Adipose tissue (tissue), 3 donors: Measurements from ENCODE around the gene TEF. TPM values are rescaled to one million over a fixed set of nuclear protein-coding genes. Genes with fewer than 3 reads are reported as not detected.
A peak's percentile ranks its signal among the peaks of the same experiment; 100 is the strongest.
"Not testable (repeated sequence)": the region's sequence is repeated elsewhere in the genome, so short reads cannot be mapped to it uniquely, and the experiment has no call there.

Experiments used
- H3K27ac ChIP-seq: one replicate; pipeline ENCODE4 v1.5.1; 2013; ENCODE audit warnings: low read depth, low read length
- WGBS, 3 donors: extraction: QIAGEN DNeasy Blood & Tissue Kit; methylation state at CpG; one replicate each; pipeline ENCODE4 v1.1.7; 2013; 5-methylcytosine and 5-hydroxymethylcytosine counted together
- polyA plus RNA-seq, 3 donors: library from polyadenylated mRNA; stranded (reverse); fragments of 200-250 nt; gene quantifications; one replicate each; pipeline ENCODE4 v1.2.3, GENCODE V29; 2013
- donor health status: healthy with polysubstance abuse.
- donor health status: Bipolar disorder and iron deficiency.
- donor health status: healthy.

TEF gene
- polyA plus RNA-seq, 3 donors, result 9.9 to 19.0 (median 15.9) TPM

DNA sequence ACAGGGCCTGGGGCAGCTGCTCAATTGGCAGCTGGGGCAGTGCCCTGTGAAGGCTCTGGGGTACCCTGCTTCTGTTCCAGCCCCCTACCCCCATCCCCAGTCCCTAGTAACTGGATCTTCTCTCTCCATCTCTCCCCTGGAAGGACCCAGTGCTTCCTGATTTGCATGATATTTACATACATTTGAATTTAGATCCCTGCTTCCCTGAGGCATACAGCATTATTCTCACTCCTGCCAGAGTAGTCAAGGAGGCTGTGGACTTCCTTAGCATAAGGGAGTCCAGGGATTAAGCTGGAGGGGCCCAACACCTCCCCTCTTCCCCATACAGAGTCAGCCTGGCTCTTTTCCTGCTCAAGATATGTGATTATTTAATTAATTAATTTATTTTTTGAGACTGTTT, 24.7 kb downstream of the TEF start:
- no peak overlapping the region for H3K27ac ChIP-seq

DNA sequence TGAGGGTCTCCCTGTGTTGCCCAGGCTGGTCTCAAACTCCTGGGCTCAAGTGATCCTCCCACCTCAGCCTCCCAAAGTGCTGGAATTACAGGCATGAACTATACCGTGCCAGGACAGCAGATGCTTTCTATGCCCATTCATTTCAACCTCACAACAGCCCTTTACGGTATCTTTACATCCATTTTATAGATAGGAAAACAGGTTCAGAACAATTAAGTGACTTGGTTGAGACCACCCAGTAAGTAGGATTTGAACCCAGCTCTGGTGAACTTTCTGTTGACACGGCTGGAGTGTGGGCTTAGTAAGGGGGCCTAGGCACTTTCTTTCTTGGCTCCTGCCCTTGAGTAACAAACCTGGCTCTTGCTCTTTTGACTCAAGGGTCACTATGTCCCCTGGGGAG, 25.7 kb downstream of the TEF start:
- WGBS, 3 donors, result 88 to 91% (median 90%) methylated on average over 3 of the region's 3 CpGs
- H3K27ac ChIP-seq, result no peak overlapping the region

GRCh38 chr22:41408665-41409064, 26.9 kb downstream of the TEF start:
- H3K27ac ChIP-seq, result no peak overlapping the region
- WGBS, 3 donors, result 82 to 91% (median 87%) methylated on average over 8 of the region's 8 CpGs

- 51 to 78% (median 67%) methylated on average over 6 to 7 of the region's 7 CpGs for WGBS, 3 donors
- H3K27ac ChIP-seq, result no peak overlapping the region
Observed at GRCh38 chr22:41410311-41410751, 28.6 kb downstream of the TEF start.

DNA sequence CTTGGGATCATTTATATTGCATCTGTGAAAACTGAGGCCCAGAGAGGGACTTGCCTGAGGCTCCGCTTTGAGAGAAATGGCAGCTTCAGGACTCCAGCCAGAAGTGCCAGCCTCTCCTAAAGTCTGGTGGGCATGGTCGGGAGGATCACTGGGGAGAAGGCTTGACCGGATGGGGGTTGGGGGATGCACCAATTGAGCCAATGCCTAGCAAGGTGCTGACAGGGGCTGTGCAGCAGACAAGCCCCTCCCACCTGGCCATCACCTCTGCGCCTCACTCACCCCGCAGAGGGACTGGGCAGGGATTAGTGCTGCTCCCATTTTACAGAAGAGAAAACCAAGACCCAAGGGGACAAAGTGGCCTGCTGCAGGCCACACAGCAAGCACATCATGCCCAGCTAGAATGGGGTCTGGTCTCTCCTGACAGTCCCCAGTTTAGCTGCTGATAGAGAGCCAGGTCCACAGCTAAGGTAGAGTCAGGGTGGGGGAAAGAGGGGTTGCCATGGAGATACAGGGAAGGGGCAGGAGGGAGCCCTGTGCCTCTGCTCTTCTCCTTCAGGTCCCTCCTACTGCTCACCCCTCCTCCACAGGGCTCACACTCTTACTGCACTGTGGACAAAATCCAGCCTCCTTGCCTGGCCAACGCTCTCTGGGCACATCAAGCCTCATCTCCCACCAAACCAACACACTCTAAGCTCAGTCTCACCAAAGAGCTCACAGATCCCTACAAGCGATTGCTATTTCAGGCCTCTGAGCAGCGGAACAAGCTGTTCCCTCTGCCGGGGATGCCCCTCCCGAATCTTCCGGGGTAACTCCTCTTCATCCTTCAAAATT, 29.5 kb downstream of the TEF start:
- H3K27ac ChIP-seq, result peak overlapping the region; percentile 64
- WGBS, 3 donors, result 78 to 88% (median 81%) methylated on average over 11 of the region's 11 CpGs

DNA sequence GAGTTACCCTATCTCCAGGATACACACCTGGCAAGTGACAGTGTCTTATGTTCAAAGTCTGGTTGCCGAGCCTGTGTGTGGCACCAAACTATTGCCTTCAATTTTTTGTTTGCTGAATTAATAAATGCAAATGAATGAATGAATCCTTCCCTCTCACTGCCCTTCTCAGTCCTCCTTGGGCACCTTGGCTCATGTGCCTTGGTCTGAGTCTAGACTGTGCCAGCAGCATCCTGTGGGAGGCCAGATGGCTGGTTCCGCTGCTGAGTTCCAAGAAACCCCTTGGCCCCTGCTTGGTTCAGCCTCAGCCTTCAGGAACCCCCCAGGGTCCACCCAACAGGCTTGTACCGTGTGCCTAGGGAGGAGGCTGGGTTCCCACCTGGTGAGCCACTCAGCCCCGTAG, 33.8 kb downstream of the TEF start:
- H3K27ac ChIP-seq, result no peak overlapping the region
- 83 to 93% (median 85%) methylated on average over 4 of the region's 4 CpGs for WGBS, 3 donors

DNA sequence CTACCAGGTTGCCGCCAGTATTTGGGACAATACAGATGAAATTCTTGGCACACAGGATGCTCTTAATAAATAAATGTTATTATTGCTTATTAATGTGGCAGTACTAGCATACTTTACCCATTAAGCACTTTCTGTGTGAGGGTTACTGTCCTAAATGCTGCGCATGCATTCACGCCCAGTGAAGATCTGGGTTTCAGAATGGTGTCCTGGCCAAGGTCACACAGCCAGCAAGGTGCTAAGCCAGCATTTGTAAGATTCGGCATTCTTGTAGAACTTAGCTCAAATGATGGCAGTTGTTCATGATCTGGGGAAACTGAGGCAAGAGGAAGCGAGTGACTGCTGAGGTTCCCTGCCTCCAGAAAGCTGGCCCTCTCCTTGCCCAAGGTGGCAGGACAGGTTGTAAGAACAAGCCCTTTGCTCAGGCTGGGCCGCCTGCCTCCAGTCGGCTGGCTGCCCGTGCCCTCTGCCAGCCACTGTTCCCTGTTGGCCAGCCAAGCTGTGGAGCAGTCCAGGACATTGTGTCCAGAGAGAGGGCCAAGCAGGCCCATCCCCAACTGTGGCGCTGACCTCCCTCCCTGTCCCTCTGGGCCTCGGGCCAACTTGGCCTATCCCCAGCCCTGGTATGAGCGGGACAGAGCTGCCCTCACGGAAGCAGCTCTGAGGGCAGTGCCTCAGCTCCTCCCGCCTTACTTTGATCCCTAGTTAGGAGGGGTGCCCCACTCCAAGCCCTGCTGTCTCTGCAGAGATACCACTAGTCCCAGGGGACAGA, 36.1 kb downstream of the TEF start:
- peak overlapping the region; percentile 40 for H3K27ac ChIP-seq
- 28 to 67% (median 55%) methylated on average over 13 of the region's 13 CpGs for WGBS, 3 donors

DNA sequence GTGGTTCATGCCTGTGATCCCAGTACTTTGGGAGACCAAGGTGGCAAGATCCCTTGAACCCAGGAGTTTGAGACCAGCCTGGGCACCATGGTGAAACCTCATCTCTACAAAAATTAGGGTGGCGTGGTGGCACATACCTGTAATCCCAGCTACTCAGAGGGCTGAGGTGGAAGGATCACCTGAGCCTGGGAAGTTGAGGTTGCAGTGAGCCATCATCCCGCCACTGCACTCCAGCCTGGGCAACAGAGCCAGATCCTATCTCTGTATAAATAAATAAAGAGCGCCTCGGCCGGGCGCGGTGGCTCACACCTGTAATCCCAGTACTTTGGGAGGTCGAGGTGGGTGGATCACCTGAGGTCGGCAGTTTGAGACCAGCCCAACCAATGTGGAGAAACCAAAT, 37.0 kb downstream of the TEF start:
- WGBS, 3 donors, result 78 to 97% (median 91%) methylated on average over 9 of the region's 9 CpGs
- H3K27ac ChIP-seq, result no peak overlapping the region

GRCh38 chr22:41425660-41426365, 44.1 kb downstream of the TEF start:
- no peak overlapping the region for H3K27ac ChIP-seq
- 69 to 80% (median 76%) methylated on average over 9 of the region's 9 CpGs for WGBS, 3 donors

DNA sequence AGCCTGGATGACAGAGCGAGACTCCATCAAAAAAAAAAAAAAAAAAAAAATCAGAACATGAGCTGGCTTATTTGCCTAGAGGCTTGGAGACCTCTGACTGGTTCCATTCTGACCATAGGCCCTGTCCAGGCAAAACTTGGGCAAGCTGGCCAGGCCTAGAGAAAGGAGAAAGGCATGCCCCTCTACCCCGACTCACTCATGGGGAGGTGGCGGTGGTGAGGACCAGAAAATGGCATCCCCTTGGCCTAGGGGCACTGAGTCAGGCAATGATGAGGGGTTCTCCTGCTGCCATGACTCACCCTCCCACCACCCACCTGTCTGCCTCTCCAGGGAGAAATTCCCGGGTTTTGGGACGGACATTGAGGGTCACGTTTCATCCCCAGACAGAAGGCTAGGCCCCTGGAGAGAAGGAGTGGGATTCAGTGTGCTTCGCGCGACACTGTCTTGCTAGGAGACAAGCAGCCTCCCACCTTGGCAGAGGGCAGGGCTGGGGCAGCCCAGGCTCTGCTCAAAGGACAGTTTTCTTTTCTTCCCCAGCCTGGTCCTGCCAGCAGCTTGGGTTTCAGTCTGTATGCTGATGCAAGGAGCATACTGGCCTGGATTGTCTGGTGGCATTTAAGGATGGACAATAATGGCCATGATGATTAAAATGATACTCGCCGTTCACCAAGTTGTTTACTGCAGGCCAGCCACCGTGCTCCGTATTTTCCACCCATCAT, 47.6 kb downstream of the TEF start:
- WGBS, 3 donors, result 88 to 91% (median 89%) methylated on average over 13 of the region's 13 CpGs
- no peak overlapping the region for H3K27ac ChIP-seq

DNA sequence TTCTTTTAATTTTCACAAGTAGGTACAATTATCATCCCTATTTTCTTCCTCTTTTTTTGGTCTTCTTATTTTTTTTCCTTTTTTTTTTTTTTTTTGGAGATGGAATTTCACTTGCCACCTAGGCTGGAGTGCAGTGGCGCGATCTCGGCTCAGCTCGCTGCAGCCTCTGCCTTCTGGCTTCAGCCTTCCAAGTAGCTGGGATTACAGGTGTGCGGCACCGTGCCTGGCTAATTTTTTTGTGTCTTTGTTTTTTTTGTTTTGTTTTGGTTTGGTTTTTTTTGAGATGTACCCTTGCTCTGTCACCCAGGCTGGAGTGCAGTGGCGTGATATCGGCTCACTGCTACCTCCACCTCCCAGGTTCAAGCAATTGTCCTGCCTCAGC, 48.2 kb downstream of the TEF start:
- H3K27ac ChIP-seq, result no peak overlapping the region
- 95 to 97% (median 97%) methylated on average over 8 of the region's 8 CpGs for WGBS, 3 donors

DNA sequence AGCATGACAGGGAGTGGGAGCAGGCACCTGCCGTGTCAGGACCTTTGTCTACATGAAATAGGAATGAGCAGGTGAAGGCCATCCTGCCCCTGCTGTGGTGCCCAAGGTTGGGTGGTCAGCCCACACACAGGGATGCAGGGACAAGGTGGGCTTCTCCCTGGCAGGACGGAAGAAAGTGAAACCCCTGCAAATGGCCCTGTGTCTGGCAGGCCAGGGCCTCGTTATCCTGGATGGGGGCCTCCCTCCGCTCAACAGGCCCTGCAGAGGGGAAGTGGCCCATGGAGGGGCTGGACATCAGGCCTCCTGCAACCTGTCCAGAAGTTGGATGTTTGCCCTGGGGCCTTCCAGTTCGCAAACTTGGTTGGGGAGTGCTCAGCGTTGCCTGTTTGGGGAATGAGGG, 49.9 kb downstream of the TEF start:
- H3K27ac ChIP-seq, result no peak overlapping the region
- 84 to 89% (median 87%) methylated on average over 6 of the region's 6 CpGs for WGBS, 3 donors

GRCh38 chr22:41433480-41433879, 51.7 kb downstream of the TEF start:
- 69 to 72% (median 70%) methylated on average over 1 of the region's 1 CpG for WGBS, 3 donors
- H3K27ac ChIP-seq, result not testable (repeated sequence)

DNA sequence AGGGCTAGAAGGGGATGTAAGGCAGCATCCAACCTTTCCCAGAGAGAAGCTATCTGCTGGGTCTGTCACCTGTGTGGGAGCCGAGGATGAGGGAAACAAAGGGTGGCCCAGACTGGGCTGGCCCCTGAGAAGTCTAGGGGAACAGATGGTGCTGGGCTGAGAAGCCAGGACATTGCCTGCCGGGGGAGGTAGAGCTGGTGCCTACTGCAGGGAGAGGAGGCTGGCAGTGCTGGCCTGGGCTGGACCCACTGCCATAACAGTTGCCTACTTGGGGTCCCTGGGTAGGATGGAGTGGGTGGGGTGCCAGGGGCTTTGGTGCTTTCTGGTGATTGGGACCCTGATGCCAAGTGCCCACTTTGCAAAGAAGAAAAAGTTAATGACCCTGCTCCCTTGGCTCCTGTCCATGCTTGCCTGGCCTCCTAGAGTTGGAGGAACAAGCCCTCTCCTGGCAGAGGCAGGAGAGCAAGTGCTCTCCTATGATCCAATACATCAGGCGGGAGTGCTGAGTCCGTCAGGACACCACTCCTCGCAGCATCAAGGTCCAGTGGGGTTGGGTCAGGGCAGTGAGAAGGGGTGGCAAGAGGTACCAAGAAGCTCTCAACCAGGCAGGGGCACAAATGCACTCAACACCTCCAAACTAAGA, 52.7 kb downstream of the TEF start:
- 74 to 84% (median 82%) methylated on average over 5 of the region's 5 CpGs for WGBS, 3 donors
- not testable (repeated sequence) for H3K27ac ChIP-seq

- no peak overlapping the region for H3K27ac ChIP-seq
- 68 to 76% (median 69%) methylated on average over 4 of the region's 4 CpGs for WGBS, 3 donors
Observed at GRCh38 chr22:41435560-41435959, 53.8 kb downstream of the TEF start.

DNA sequence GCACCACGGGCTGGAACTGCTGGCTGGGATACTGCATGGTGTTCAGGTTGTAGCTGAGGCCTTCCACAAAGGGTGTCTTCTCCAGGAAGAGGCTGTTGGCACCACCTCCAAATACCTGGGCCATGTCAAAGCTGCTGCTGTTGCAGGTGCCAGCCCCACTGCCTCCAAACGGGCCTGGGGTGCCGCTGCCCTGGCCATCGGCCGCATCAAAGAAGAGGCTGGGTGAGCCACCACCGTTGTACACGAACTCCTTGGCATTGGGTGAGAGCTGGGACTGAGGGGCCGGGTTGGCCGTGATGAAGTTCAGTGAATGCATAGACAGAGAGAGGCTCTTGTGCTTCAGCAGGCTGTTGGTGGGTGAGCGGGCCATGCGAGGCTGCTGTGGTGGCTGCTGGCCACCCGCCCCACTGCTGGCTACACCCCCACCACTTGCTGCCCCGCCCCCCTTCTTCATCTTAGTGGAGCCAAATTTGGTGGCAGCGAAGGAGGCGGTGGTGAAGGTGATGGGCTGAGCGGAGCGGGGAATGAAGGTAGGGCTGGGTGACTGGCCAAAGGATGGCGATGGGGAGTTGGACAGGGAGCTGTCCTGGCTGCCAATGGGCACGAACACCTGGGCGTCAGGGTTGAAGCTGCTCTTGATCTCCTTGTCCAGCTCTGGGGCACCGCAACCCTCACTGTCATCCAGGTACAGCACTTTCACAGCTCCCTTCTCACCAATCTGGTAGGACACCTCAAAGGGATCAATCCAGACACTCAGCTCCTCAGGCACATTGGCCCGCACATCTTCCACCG, 54.8 kb downstream of the TEF start:
- 84 to 85% (median 85%) methylated on average over 23 of the region's 23 CpGs for WGBS, 3 donors
- no peak overlapping the region for H3K27ac ChIP-seq

DNA sequence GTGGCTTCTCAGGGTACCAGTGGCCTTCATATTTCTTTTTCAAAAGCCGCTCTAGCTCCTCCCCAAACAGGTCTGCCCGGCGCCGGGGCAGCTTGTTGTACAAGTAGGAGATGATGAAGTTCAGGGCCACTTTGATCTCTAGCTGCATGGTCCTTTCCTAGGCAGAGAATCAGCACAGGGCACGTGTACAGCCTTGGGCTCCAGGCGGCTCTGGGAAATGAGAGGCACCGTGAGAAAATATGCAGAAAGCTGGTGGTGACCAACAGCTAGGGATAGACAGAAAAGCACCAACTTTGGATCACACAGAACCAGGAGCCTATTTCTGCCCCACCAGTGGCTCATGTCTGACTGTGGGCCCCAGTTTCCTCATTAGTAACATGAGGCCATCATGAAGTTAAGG, 55.5 kb downstream of the TEF start:
- 71 to 93% (median 90%) methylated on average over 7 of the region's 7 CpGs for WGBS, 3 donors
- H3K27ac ChIP-seq, result no peak overlapping the region
